Measurements from ENCODE around the gene FBXW4.

The FBXW4 gene

GRCh38 chr10:101609481-101609880, 85.5 kb downstream of the FBXW4 start (continued):
- TF ChIP-seq, protein P1, sequence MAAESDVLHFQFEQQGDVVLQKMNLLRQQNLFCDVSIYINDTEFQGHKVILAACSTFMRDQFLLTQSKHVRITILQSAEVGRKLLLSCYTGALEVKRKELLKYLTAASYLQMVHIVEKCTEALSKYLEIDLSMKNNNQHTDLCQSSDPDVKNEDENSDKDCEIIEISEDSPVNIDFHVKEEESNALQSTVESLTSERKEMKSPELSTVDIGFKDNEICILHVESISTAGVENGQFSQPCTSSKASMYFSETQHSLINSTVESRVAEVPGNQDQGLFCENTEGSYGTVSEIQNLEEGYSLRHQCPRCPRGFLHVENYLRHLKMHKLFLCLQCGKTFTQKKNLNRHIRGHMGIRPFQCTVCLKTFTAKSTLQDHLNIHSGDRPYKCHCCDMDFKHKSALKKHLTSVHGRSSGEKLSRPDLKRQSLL (tag by site-specific recombination; IDR thresholded peaks at IDR 0.05): no peak
- TF ChIP-seq ZNF112 (tag by site-specific recombination; IDR thresholded peaks at IDR 0.05) (no peak), ZSCAN18 (tag by site-specific recombination; IDR thresholded peaks at IDR 0.05) (no peak), ZNF146 (tag by site-specific recombination; IDR thresholded peaks at IDR 0.05) (no peak), ZNF211 (tag by site-specific recombination; IDR thresholded peaks at IDR 0.05; ENCODE audit: low read depth) (no peak), ZNF121 (tag by site-specific recombination; IDR thresholded peaks at IDR 0.05) (no peak), ZNF48 (tag by site-specific recombination; IDR thresholded peaks at IDR 0.05) (no peak), GLIS2 (tag by site-specific recombination; IDR thresholded peaks at IDR 0.05) (no peak), ZNF23 (tag by site-specific recombination; IDR thresholded peaks at IDR 0.05; ENCODE audit: borderline replicate concordance) (no peak), ZNF571 (tag by site-specific recombination; IDR thresholded peaks at IDR 0.05) (no peak)
- TF ChIP-seq, protein P2, sequence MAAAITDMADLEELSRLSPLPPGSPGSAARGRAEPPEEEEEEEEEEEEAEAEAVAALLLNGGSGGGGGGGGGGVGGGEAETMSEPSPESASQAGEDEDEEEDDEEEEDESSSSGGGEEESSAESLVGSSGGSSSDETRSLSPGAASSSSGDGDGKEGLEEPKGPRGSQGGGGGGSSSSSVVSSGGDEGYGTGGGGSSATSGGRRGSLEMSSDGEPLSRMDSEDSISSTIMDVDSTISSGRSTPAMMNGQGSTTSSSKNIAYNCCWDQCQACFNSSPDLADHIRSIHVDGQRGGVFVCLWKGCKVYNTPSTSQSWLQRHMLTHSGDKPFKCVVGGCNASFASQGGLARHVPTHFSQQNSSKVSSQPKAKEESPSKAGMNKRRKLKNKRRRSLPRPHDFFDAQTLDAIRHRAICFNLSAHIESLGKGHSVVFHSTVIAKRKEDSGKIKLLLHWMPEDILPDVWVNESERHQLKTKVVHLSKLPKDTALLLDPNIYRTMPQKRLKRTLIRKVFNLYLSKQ (tag by site-specific recombination; IDR thresholded peaks at IDR 0.05; ENCODE audit: borderline replicate concordance): no peak
- TF ChIP-seq, protein P3, sequence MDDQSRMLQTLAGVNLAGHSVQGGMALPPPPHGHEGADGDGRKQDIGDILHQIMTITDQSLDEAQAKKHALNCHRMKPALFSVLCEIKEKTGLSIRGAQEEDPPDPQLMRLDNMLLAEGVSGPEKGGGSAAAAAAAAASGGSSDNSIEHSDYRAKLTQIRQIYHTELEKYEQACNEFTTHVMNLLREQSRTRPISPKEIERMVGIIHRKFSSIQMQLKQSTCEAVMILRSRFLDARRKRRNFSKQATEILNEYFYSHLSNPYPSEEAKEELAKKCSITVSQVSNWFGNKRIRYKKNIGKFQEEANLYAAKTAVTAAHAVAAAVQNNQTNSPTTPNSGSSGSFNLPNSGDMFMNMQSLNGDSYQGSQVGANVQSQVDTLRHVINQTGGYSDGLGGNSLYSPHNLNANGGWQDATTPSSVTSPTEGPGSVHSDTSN (CRISPR knock-in tag; IDR thresholded peaks at IDR 0.05): no peak

- ChIA-PET CTCF (interaction anchor here (0.6 to 12.8 kb wide), 3 partner anchors 87 to 174 kb away, joined by 4 to 203 read pairs (median 4); partner anchors contain the start of gene NPM3), POLR2A (no interaction called here)
- TF ChIP-seq ZFP37 (tag by site-specific recombination; IDR thresholded peaks at IDR 0.05) (no peak), ZNF548 (tag by site-specific recombination; IDR thresholded peaks at IDR 0.05) (no peak), ZNF544 (tag by site-specific recombination; IDR thresholded peaks at IDR 0.05) (no peak), ZNF10 (tag by site-specific recombination; IDR thresholded peaks at IDR 0.05) (no peak), ZNF23 (tag by site-specific recombination; IDR thresholded peaks at IDR 0.05; ENCODE audit: borderline replicate concordance) (no peak), ZNF169 (tag by site-specific recombination; IDR thresholded peaks at IDR 0.05) (no peak)
- Histone ChIP-seq H3K27ac (ENCODE audit: extremely low read depth, low read depth, low read length) (no peak overlapping the region), H3K9me3 (ENCODE audit: control insufficient read depth, insufficient read depth, low read depth, low read length) (no peaks in the 10 kb centered on the region), H3K4me3 (ENCODE audit: low read depth, low read length) (no peak overlapping the region), H3K36me3 (ENCODE audit: control insufficient read depth in 2 of 2, insufficient read depth in 1 of 2, low read length in 2 of 2) (peaks cover 4 to 59% of the 10 kb centered on the region in 2 experiments; a peak in 2 of 3 replicates), H3K4me1 (ENCODE audit: control insufficient read depth, insufficient read depth, low read length) (no peaks in the 10 kb centered on the region)
Measured at GRCh38 chr10:101607124-101607523, 87.8 kb downstream of the FBXW4 start.

DNA sequence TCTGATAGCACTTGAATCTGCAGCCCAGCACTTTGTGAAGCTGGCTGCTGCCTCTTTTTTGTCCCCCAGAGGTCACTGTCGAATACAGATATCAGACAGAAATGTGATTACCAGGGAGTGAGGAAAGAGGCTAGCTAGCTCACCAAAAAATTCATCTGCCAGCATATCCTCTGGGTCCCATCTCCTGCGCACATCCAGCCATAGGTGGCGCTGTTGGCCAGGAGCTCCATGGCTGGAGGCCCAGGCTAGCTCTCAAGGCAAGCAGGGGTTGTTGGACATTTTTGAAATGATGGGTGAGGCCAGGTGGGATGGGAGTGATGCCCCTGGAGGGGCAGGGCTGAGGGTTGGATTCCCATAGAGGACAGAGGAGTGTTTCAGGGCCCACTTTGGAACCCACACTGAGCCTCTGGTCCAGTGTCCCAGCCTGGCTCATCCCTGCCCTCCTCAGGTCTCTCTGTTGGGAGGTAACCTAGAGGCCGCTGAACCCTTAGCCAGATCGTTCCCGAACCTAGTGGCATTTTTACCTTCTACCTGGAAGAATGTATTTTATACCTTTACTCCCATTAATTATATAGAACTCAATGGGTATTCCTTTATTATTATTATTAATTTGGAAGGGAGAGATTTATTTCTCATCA, 92.1 kb downstream of the FBXW4 start:
- POLR2A ChIA-PET: interaction anchor here (1.4 kb wide), 1 partner anchor 178 kb away, joined by 11 read pairs; no protein-coding TSS in a partner anchor
- H3K27ac ChIP-seq (ENCODE audit: extremely low read depth, low read depth, low read length): no peak overlapping the region
- peaks cover 4 to 30% of the 10 kb centered on the region in 2 experiments; a peak in 2 of 3 replicates for H3K36me3 ChIP-seq (ENCODE audit: control insufficient read depth in 2 of 2, insufficient read depth in 1 of 2, low read length in 2 of 2)
- CTCF ChIA-PET: interaction anchor here (0.6 to 12.8 kb wide), 49 partner anchors 9 to 558 kb away, joined by 3 to 203 read pairs (median 4); partner anchors contain the start of genes LBX1 and NPM3
- no peaks in the 10 kb centered on the region for H3K9me3 ChIP-seq (ENCODE audit: control insufficient read depth, insufficient read depth, low read depth, low read length)
- no peaks in the 10 kb centered on the region for H3K4me1 ChIP-seq (ENCODE audit: control insufficient read depth, insufficient read depth, low read length)
- no peak overlapping the region for H3K4me3 ChIP-seq (ENCODE audit: low read depth, low read length)
- no peak for TF ChIP-seq ZNF623 (tag by site-specific recombination; IDR thresholded peaks at IDR 0.05)
- TF ChIP-seq GFI1B (tag by site-specific recombination; IDR thresholded peaks at IDR 0.05): no peak
- TF ChIP-seq GLIS1 (tag by site-specific recombination; IDR thresholded peaks at IDR 0.05): no peak
- TF ChIP-seq, protein P4, sequence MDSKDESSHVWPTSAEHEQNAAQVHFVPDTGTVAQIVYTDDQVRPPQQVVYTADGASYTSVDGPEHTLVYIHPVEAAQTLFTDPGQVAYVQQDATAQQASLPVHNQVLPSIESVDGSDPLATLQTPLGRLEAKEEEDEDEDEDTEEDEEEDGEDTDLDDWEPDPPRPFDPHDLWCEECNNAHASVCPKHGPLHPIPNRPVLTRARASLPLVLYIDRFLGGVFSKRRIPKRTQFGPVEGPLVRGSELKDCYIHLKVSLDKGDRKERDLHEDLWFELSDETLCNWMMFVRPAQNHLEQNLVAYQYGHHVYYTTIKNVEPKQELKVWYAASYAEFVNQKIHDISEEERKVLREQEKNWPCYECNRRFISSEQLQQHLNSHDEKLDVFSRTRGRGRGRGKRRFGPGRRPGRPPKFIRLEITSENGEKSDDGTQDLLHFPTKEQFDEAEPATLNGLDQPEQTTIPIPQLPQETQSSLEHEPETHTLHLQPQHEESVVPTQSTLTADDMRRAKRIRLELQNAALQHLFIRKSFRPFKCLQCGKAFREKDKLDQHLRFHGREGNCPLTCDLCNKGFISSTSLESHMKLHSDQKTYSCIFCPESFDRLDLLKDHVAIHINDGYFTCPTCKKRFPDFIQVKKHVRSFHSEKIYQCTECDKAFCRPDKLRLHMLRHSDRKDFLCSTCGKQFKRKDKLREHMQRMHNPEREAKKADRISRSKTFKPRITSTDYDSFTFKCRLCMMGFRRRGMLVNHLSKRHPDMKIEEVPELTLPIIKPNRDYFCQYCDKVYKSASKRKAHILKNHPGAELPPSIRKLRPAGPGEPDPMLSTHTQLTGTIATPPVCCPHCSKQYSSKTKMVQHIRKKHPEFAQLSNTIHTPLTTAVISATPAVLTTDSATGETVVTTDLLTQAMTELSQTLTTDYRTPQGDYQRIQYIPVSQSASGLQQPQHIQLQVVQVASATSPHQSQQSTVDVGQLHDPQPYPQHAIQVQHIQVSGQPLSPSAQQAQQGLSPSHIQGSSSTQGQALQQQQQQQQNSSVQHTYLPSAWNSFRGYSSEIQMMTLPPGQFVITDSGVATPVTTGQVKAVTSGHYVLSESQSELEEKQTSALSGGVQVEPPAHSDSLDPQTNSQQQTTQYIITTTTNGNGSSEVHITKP (tag by site-specific recombination; IDR thresholded peaks at IDR 0.05): 0 out of 2 replicates have a peak, but pooled peaks have one; percentile 30
- TF ChIP-seq ZNF266 (tag by site-specific recombination; IDR thresholded peaks at IDR 0.05; ENCODE audit: low read depth): no peak
- peak; percentile 41; the same call in 1 of the 2 replicates for TF ChIP-seq KLF8 (tag by site-specific recombination; IDR thresholded peaks at IDR 0.05)
- TF ChIP-seq ZNF2 (tag by site-specific recombination; IDR thresholded peaks at IDR 0.05): peak; percentile 100
- peak; percentile 98 for TF ChIP-seq ZNF654 (tag by site-specific recombination; IDR thresholded peaks at IDR 0.05; ENCODE audit: low read depth)
